GM18498 (cell line): ENCODE measurements around the gene FOXC2.
"Not testable (repeated sequence)": the region's sequence is repeated elsewhere in the genome, so short reads cannot be mapped to it uniquely, and the experiment has no call there.

Experiments used
- ATAC-seq: cut with Tn5 transposase; IDR thresholded peaks from one replicate; pipeline ENCODE4 v1.9.1; 2021; ENCODE audit warnings: mild to moderate bottlenecking, moderate library complexity; ENCODE audit not compliant: unreplicated experiment

Gene FOXC2

DNA sequence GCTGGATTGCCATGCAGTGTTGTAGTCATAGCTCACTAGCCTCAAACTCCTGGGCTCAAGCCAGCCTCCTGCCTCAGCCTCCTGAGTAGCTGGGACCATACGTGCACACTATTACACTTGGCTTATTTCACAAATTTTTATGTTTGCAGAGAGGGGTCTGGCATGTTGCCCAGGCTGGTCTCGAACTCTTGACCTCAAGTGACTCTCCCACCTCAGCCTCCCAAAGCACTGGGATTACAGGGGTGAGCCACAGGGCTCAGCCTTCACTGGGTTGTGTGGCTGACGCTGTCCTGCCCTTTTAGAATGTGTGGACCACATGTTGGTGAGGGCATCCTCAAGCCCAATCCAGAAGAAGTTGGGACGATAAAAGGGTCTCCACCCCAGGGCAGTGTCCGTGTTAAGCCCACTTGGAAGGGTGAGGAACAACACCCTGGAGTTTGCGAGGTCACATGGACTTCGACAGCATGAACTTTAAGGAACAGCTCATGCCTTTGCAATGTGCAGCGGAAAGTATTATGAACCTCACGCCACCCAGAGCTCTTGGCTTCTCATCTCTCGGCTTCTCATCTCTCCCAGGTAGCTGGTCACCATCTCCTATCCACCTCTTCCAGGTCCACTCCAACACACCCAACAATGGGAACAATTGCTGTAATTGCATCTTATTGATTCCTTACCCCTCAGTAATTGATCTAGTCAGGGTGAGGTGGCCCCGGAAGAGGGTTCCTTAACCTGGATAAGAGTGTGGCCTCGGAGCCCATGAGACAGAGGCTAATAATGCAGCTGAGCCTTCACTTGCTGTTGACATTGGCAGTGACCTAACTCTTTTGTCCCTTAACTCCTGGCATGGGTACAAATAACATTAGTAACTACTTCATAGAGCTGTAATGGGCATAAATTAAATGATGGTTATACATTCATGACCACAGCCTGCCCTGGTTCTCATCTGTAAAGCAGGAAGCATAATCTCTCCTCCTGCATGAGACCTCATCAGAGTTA lies 18.4 kb downstream of the FOXC2 start:
- no peak for ATAC-seq

GRCh38 chr16:86585821-86586611 lies 19.4 kb downstream of the FOXC2 start:
- ATAC-seq = no peak

DNA sequence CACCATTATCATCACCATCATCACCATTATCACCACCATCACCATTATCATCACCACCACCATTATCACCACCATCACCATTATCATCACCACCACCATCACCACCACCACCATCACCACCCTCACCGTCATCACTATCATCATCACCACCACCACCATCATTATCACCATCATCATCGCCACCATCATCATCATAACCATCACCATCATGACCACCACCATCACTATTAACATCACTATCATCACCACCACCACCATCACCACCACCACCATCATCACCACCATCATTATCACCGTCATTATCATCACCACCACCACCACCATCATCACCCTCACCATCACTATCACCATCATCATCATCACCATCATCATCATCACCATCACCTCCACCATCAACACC lies 20.9 kb downstream of the FOXC2 start:
- no peak for ATAC-seq

DNA sequence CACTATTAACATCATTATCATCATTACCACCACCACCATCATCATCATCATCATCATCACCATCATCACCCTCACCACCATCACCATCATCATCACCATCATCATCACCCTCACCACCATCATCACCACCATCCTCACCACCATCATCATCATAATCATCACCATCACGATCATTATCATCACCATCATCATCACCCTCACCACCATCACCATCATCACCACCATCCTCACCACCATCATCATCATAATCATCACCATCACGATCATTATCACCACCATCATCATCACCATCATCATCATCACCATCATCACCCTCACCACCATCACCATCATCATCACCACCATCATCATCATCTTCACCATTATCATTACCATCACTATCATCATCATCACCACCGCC lies 21.3 kb downstream of the FOXC2 start:
- not testable (repeated sequence) for ATAC-seq

DNA sequence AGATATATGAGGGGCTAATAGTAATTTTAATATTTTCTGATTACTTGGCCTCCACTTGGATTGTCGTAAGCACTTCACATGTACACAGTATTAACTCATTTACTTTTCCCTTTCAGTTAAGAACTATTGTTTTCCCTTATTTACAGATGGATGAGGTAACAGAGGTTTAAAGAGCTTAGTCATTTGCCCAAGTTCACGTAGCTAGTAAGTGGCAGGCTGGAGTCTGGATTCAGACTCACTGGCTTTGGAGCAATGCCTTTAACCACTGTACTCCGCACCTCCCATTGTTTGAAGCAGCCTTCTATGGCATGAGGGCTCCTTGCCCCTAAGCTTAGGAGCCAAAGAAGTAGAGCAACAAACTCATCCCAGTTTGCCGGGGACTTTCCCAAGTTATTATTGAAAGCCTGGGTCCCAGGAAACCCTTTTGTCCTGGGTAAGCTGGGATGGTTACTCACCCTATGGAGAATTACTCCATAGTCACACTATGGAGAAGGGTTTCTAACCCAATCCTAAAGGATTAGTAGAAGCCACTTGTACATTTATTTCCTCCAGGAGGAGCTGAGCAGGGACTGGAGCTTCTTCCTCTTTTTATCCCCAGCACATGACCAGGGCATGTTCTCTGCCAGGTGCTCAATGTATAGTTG lies 24.0 kb downstream of the FOXC2 start:
- ATAC-seq = no peak

DNA sequence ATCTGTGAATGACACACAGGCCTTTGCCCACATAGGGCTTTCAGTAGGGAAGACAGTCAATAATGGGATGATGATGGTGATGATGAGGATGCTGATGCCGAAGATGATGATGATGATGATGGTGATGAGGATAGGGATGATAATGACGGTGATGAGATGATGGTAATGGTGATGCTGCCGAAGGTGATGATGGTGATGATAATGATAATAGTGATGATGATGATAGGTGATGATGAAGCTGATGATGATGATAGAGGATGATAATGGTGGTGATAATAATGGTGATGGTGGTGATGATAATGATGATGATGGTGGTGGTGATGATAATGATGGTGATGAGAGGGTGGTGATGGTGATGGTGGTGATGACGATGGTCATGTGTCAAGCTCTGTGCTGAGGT lies 24.6 kb downstream of the FOXC2 start:
- ATAC-seq = no peak

GRCh38 chr16:86593913-86594620 lies 27.4 kb downstream of the FOXC2 start:
- no peak for ATAC-seq

DNA sequence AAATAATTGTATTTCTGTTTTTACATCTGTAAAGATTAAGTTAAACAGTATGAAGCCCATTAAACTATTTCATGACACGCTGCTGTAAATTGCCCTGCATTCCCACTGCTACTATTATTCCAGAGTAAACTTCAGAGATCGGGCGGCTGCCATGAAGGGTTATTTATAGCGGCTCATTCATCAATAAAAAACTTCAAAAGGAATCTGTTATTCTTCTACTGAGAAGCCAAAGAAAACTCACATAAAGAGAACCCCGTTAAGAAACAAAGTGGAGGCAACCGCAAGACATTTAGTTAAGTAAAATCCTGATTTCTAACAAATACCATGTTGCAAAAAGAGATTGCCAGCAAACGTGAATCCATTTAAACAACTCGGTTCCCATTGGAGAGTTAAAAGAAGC lies 28.1 kb downstream of the FOXC2 start:
- ATAC-seq = no peak

DNA sequence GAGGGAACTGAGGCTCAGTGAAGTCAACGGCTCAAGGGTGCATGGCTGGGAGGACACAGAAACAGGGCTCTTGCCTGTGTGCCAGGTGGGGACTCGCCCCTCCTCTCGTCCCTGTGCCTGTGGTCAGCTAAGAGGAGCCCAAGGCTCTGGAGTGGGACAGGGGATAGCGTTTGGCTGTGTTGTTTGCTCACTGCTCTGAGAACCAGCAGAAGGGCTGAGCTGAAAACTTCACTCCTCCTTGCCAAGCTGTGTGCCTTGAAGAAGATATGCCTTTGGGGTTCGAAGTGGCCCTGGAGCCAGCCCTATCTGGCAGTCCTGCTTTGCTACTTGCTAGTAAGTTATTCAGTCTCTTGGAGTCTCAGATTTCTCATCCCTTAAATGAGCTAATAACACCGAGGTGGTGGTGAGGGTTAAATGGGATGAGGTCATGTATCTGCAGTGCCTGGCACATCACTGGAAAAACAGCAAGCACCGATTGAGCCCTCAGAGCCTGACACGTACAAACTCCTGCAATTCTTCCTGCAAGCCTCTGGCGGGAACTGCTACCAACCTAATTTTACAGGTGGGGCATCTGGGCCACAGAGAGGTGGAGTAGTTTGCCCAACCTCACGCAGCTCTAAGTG lies 29.5 kb downstream of the FOXC2 start:
- no peak for ATAC-seq

DNA sequence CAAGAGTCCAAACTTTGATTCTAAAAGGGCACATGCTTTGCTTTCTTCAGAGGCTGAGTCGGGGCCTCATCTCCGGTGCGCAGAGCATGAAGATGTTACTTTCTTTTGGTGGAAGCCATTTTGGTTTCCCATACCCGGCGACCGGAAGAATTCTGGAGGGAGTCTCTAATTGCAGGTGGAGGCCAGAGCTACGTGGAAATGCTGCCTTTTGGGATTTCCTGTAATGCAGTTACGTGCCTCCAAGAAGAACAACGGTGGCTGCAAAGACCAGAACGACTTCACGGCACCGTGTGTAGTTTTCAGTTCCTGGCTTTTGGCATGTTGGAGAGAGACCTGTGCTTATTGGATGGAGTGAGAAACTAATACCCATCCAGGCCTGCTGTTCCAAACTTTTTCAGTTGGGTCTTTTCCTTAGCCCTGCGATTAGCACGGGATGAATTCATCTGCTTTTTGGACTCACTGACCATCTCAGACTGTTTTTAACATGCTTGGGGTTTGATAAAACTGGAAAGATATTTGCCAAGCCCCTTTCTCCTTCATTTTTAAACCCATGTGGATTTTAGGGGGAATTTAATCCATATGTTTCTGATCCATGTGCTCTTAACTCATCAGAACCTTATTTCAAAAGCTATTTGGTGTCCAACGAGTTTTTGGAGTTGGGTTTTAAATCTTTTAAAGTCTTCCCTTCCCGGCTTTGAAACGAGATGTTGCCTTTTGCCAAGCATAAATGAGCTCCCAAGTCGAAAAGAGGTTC lies 30.7 kb downstream of the FOXC2 start:
- no peak for ATAC-seq

DNA sequence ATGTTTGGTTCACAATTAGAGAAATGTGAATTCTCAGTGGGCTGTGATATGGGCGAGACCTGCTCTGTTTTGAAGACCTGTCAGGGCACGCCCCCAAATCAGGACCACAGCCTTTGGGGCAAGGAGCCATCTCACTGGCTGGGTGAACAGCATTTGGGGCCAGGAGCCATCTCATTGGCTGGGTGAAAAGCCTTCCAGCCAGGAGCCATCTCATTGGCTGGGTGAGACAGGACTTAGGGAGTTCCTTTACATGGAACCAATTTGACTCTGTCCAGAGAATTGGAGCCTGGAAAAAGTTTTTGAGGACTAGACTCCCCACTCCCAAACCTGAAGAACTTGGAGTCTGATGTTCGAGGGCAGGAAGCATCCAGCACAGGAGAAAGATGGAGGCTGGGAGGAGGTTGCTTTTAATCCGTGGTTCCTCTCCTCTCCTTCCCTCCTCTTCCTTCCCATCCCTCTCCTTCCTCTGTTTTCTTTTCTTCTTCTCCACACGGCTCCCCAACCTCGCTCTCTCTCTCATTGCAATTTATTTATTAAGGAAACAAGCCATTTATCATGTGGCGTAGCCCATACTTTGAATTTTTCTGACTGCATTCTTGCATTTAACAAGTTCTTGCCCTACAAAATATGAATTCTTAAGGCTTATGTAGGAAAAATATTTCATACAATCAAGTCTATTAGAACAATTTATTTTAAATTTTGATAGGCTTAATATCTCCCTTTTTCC lies 31.4 kb downstream of the FOXC2 start:
- no peak for ATAC-seq

DNA sequence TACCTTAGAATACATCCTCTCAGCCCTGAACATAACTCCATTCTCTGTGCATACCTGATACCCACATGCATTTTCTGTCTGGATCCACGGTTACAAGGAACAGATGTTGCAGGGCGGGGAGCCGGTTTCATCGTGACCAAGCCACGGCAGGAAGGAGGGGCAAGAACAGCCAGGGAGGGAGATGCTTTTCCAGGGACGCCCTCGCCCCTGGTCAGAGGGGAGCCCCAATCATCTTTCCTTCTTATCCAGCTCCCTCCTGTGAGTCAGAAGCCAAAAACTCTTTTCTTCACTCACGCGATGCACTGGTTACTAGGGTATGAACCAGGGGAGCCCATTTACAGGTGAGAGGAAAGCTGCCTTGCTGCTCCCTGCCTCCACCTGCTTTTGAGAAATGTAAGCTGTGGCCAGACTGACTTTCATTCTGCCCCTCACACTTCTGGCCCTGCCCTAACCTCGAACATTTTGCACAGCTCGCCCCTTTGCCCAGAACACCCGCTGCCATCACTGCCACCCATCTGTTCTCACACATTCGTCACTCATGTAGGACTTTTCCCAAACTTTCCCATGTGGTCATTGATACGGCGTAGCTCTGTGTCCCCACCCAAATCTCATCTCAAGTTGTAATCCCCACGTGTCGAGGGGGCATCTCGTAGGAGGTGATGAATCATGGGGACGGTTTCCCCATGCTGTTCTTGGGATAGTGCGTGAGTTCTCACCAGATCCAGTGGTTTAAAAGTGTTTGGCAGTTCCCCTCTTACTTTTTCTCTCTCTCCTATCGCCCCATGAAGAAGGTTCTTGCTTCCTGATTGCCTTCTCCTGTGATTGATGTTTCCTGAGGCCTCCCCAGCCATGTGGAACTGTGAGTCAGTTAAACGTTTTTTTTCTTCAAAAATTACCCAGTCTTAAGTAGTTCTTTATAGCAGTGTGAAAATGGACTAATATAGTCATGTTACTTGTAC lies 32.3 kb downstream of the FOXC2 start:
- no peak for ATAC-seq

- no peak for ATAC-seq
These were observed 34.7 kb downstream of the FOXC2 start for GRCh38 chr16:86601356-86601755.

- ATAC-seq = no peak
These were observed 35.9 kb downstream of the FOXC2 start for GRCh38 chr16:86602521-86602920.

- ATAC-seq = peak; percentile 83
These were observed 38.0 kb downstream of the FOXC2 start for GRCh38 chr16:86604436-86605193.

DNA sequence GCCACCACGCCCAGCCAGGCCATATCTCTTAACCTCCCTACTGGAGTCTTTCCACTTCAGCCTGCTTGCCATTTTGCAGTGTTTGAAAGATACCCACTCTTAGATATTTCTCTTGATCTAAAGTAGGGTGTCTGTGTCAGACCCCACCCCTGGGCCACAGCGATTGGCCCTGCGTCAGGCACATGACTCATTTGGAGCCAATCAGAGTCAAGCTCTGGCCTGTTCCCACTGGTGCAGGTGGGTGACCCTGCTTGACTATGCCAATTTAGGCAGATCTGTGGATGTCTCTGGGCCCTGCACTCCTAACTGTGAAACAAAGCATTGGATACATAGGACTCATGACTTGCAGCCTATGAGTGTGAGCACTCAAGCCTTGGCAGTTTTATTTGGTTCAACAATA lies 39.3 kb downstream of the FOXC2 start:
- no peak for ATAC-seq

DNA sequence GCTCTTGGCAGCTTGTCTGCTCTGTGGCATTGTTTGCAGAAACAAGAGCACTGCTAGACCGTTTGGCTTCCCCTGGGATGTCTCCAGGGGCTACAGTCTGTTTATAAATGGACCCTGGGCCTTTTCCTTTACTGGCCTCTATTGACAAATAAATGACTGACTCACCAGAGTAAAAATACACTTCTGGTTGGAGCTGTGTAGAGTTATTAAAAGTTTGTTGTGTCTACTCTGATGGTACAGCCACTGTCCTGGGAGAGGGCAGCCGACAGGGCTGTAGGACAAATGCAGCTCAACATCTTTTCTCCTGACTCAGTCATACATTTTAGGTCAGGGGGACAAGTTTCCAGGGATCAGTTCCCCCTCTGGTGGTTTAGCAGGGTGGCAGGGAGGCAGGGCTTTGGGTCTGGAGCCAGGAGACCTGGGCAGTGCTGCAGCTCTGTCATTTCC lies 41.7 kb downstream of the FOXC2 start:
- ATAC-seq = no peak
